WTC11 (cell line): Measurements from ENCODE around the gene MCM6. TPM values are rescaled to one million over a fixed set of nuclear protein-coding genes. Genes with fewer than 3 reads are reported as not detected.

Source experiments
- ATAC-seq: fragments of 200-7000 bp; cut with Tn5 transposase; 2 replicates; pipeline ENCODE4 v1.10.0; 2021; ENCODE audit warnings: mild to moderate bottlenecking, moderate library complexity
- CTCF ChIA-PET: fragments of 300-600 bp; sonication (Branson Sonifier 250); formaldehyde crosslinking; loops from one replicate; lab custom pipeline; 2021; ENCODE audit warnings: antibody characterized with exemption; lab: Charles Lee
- POLR2A ChIA-PET: fragments of 350-600 bp; sonication (Branson Sonifier 250); formaldehyde crosslinking; loops from one replicate; lab custom pipeline; 2021; ENCODE audit warnings: antibody characterized with exemption; lab: Charles Lee
- DNase-seq: peaks from one replicate; pipeline ENCODE4 v3.0.0; 2021; ENCODE audit warnings: low spot score
- H3K27ac Mint-ChIP-seq: 2 replicates; pipeline ENCODE4 v1.8.0; 2021; ENCODE audit warnings: mixed read lengths
- H3K27me3 Mint-ChIP-seq: 2 replicates; pipeline ENCODE4 v1.8.0; 2021; ENCODE audit warnings: low read depth, mild to moderate bottlenecking, moderate library complexity, mixed read lengths
- H3K36me3 Mint-ChIP-seq: 2 replicates; pipeline ENCODE4 v1.8.0; 2021; ENCODE audit warnings: mixed read lengths
- H3K4me1 Mint-ChIP-seq: 2 replicates; pipeline ENCODE4 v1.8.0; 2022; ENCODE audit warnings: mixed read lengths
- H3K4me3 Mint-ChIP-seq: 2 replicates; pipeline ENCODE4 v1.8.0; 2021; ENCODE audit warnings: mild to moderate bottlenecking, moderate library complexity, mixed read lengths
- H3K9me3 Mint-ChIP-seq: 2 replicates; pipeline ENCODE4 v1.8.0; 2021; ENCODE audit warnings: mixed read lengths
- ATF6 ChIP-seq: sonication (generic); formaldehyde crosslinking; IDR thresholded peaks from 2 replicates; pipeline ENCODE4 v1.8.1; 2023; ENCODE audit warnings: mild to moderate bottlenecking, missing genetic modification reagents
- E2F1 ChIP-seq: sonication (generic); formaldehyde crosslinking; IDR thresholded peaks from 2 replicates; pipeline ENCODE4 v1.8.0; 2022; ENCODE audit warnings: mild to moderate bottlenecking, missing genetic modification reagents
- E2F4 ChIP-seq: sonication (generic); formaldehyde crosslinking; IDR thresholded peaks from 2 replicates; pipeline ENCODE4 v1.8.1; 2022; ENCODE audit warnings: low read depth, mild to moderate bottlenecking, moderate library complexity, missing genetic modification reagents, borderline replicate concordance
- EMX1 ChIP-seq: fragments of 250-450 bp; sonication (Bioruptor Pico); IDR thresholded peaks from 2 replicates; pipeline ENCODE4 v1.8.0; 2021; ENCODE audit warnings: mild to moderate bottlenecking
- ETV6 ChIP-seq: sonication (generic); formaldehyde crosslinking; IDR thresholded peaks from 2 replicates; pipeline ENCODE4 v1.8.1; 2022; ENCODE audit warnings: mild to moderate bottlenecking, missing genetic modification reagents
- FOXP4 ChIP-seq: sonication (generic); formaldehyde crosslinking; IDR thresholded peaks from 2 replicates; pipeline ENCODE4 v1.8.0; 2022; ENCODE audit warnings: mild to moderate bottlenecking, missing genetic modification reagents
- GABPB1 ChIP-seq: sonication (generic); formaldehyde crosslinking; IDR thresholded peaks from 2 replicates; pipeline ENCODE4 v1.8.1; 2023; ENCODE audit warnings: mild to moderate bottlenecking, missing genetic modification reagents
- HMGA2 ChIP-seq: fragments of 250-450 bp; sonication (Bioruptor Pico); IDR thresholded peaks from 2 replicates; pipeline ENCODE4 v1.4.0; 2021; ENCODE audit warnings: mild to moderate bottlenecking, moderate library complexity
- KAT7 ChIP-seq: sonication (generic); formaldehyde crosslinking; IDR thresholded peaks from 2 replicates; pipeline ENCODE4 v1.8.1; 2023; ENCODE audit warnings: missing genetic modification reagents, mild to moderate bottlenecking, borderline replicate concordance
- MLX ChIP-seq: sonication (generic); formaldehyde crosslinking; IDR thresholded peaks from 2 replicates; pipeline ENCODE4 v1.8.1; 2023; ENCODE audit warnings: mild to moderate bottlenecking, missing genetic modification reagents, moderate library complexity
- MXD4 ChIP-seq: fragments of 250-450 bp; sonication (Bioruptor Pico); IDR thresholded peaks from 2 replicates; pipeline ENCODE4 v1.8.0; 2021; ENCODE audit warnings: mild to moderate bottlenecking, moderate library complexity, borderline replicate concordance
- MYBL2 ChIP-seq: sonication (generic); formaldehyde crosslinking; IDR thresholded peaks from 2 replicates; pipeline ENCODE4 v1.8.1; 2023; ENCODE audit warnings: mild to moderate bottlenecking, moderate library complexity, missing genetic modification reagents
- NFATC4 ChIP-seq: fragments of 250-450 bp; sonication (Bioruptor Pico); IDR thresholded peaks from 2 replicates; pipeline ENCODE4 v1.9.0; 2021; ENCODE audit warnings: mild to moderate bottlenecking
- OVOL2 ChIP-seq: fragments of 250-450 bp; sonication (Bioruptor Pico); IDR thresholded peaks from 2 replicates; pipeline ENCODE4 v1.9.0; 2021; ENCODE audit warnings: mild to moderate bottlenecking, borderline replicate concordance
- SMAD3 ChIP-seq: sonication (generic); formaldehyde crosslinking; IDR thresholded peaks from 2 replicates; pipeline ENCODE4 v1.8.0; 2022; ENCODE audit warnings: missing genetic modification reagents, mild to moderate bottlenecking, borderline replicate concordance
- SMAD4 ChIP-seq: sonication (generic); formaldehyde crosslinking; IDR thresholded peaks from 2 replicates; pipeline ENCODE4 v1.8.0; 2022; ENCODE audit warnings: mild to moderate bottlenecking, missing genetic modification reagents
- SOX15 ChIP-seq: fragments of 250-450 bp; sonication (Bioruptor Pico); IDR thresholded peaks from 2 replicates; pipeline ENCODE4 v1.9.0; 2021; ENCODE audit warnings: mild to moderate bottlenecking
- TEAD4 ChIP-seq: sonication (generic); formaldehyde crosslinking; IDR thresholded peaks from 2 replicates; pipeline ENCODE4 v1.8.0; 2022; ENCODE audit warnings: mild to moderate bottlenecking, missing genetic modification reagents
- ZNF121 ChIP-seq: sonication (generic); formaldehyde crosslinking; IDR thresholded peaks from 2 replicates; pipeline ENCODE4 v1.8.0; 2023; ENCODE audit warnings: missing genetic modification reagents
- ZNF219 ChIP-seq: sonication (generic); formaldehyde crosslinking; IDR thresholded peaks from 2 replicates; pipeline ENCODE4 v1.8.0; 2023; ENCODE audit warnings: missing genetic modification reagents, mild to moderate bottlenecking, borderline replicate concordance
- ZNF396 ChIP-seq: fragments of 250-450 bp; sonication (Bioruptor Pico); IDR thresholded peaks from 2 replicates; pipeline ENCODE4 v1.8.0; 2021; ENCODE audit warnings: mild to moderate bottlenecking, moderate library complexity, borderline replicate concordance
- total RNA-seq: library from RNA; stranded (reverse); gene quantifications from 3 replicates; pipeline ENCODE4 v1.2.3, GENCODE V29; 2021

MCM6 gene
- total RNA-seq, 1 experiment from 2014 or later: 107 TPM

- Mint-ChIP-seq H3K27me3 (no peaks in the 10 kb centered on the region), H3K9me3 (no peaks in the 10 kb centered on the region), H3K36me3 (peaks cover 10% of the 10 kb centered on the region), H3K27ac (no peak overlapping the region), H3K4me3 (no peak overlapping the region), H3K4me1 (no peaks in the 10 kb centered on the region)
- TF ChIP-seq GABPB1 (no peak), MYBL2 (CRISPR knock-in tag) (no peak), SMAD3 (CRISPR knock-in tag) (no peak), SOX15 (no peak), ZNF396 (CRISPR knock-in tag) (no peak), OVOL2 (CRISPR knock-in tag) (no peak), TEAD4 (CRISPR knock-in tag) (no peak), FOXP4 (CRISPR knock-in tag) (no peak), NFATC4 (CRISPR knock-in tag) (no peak), HMGA2 (no peak), ZNF121 (CRISPR knock-in tag) (no peak), ETV6 (CRISPR knock-in tag) (no peak), MXD4 (CRISPR knock-in tag) (no peak), SMAD4 (CRISPR knock-in tag) (no peak)
- ChIA-PET CTCF (no interaction called here), POLR2A (no interaction called here)
- no peak for DNase-seq
- no peak for ATAC-seq
Measured at GRCh38 chr2:135916207-135916606, 40.0 kb upstream of the MCM6 start.

- TF ChIP-seq MLX (CRISPR knock-in tag) (no peak), EMX1 (CRISPR knock-in tag) (no peak), GABPB1 (no peak), KAT7 (CRISPR knock-in tag) (no peak), ATF6 (no peak), E2F1 (no peak), ZNF219 (CRISPR knock-in tag) (no peak), E2F4 (CRISPR knock-in tag) (no peak)
- Mint-ChIP-seq H3K36me3 (peaks cover 24% of the 10 kb centered on the region), H3K9me3 (no peaks in the 10 kb centered on the region), H3K4me1 (no peaks in the 10 kb centered on the region), H3K27me3 (no peaks in the 10 kb centered on the region), H3K27ac (no peak overlapping the region), H3K4me3 (no peak overlapping the region)
- DNase-seq (no peak), ATAC-seq (no peak)
- ChIA-PET POLR2A (no interaction called here), CTCF (interaction anchor here (1.0 to 2.2 kb wide), 15 partner anchors 10 to 470 kb away, joined by 3 to 31 read pairs (median 5); partner anchors contain the start of gene DARS1)
Measured at GRCh38 chr2:135914485-135914884, 38.2 kb upstream of the MCM6 start.
